HEK293T (cell line): Measurements from ENCODE around the gene FCN3.

Source experiments
- BHLHE40 ChIP-seq: fragments of 450-650 bp; IDR thresholded peaks from 2 replicates; pipeline ENCODE4 v1.6.1; 2016; ENCODE audit warnings: mild to moderate bottlenecking, moderate library complexity, borderline replicate concordance
- ELF4 ChIP-seq: fragments of 450-650 bp; IDR thresholded peaks from 2 replicates; pipeline ENCODE4 v1.6.1; 2017; ENCODE audit warnings: antibody characterized with exemption
- LEF1 ChIP-seq: fragments of 450-650 bp; IDR thresholded peaks from 2 replicates; pipeline ENCODE4 v1.6.1; 2017; ENCODE audit warnings: mild to moderate bottlenecking, borderline replicate concordance
- NFRKB ChIP-seq: fragments of 450-650 bp; IDR thresholded peaks from 2 replicates; pipeline ENCODE4 v1.6.1; 2016; ENCODE audit warnings: mild to moderate bottlenecking, moderate library complexity
- SUZ12 ChIP-seq: fragments of 450-650 bp; IDR thresholded peaks from 2 replicates; pipeline ENCODE4 v1.6.1; 2016; ENCODE audit warnings: mild to moderate bottlenecking
- ZNF384 ChIP-seq: fragments of 450-650 bp; IDR thresholded peaks from 2 replicates; pipeline ENCODE4 v1.6.1; 2016

DNA sequence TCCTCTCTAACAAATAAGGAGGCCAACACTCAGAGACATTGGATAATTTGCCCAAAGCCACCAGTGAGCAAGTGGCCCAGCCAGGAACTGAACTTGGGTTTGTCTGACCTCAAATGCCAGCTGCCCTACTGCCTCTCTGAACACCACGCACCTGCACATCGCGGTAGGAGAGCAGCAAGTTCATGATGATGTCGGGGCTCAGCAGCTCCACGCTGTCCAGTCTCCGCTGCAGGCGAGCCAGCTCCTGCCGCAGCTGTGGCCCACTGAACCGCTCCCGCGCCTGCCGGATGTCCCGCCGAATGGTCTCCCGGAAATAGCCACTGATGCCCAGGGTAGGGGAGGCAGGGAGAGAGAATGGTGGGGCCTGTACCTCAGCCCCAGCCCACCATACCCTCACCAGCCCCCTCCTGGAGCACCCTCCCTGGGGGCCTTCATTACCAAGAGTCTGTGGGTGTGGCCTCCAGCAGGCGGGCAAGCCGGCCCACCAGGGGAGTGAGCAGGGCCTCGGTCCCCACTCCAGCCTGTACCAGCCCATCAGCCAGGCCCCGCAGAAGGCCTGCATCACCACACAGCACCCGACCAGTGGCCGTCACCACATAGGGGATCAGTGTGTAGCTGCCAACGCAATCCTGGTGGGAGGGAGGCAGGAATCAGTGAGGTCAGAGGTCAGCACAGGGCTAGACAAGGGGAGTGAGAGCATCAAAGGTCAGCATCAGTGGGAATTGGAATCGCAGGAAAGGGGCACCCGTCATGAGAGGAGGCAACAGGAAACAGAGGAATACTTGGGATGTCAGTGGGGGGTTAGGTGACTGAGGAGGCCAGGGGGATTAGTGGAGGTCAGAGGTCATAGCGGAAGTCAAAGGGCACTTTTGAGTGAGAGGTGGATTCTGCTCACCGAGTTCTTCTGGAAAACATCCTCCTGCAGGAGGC lies 10.6 kb downstream of the FCN3 start:
- TF ChIP-seq BHLHE40 (no peak), NFRKB (no peak), ELF4 (no peak), SUZ12 (no peak), ZNF384 (no peak), LEF1 (no peak)
